GM19328 (cell line): Measurements from ENCODE around the gene SLC2A13.
A peak's percentile ranks its signal among the peaks of the same experiment; 100 is the strongest.

Source experiments
- ATAC-seq: cut with Tn5 transposase; IDR thresholded peaks from one replicate; pipeline ENCODE4 v1.9.1; 2021; ENCODE audit warnings: mild to moderate bottlenecking, moderate library complexity; ENCODE audit not compliant: unreplicated experiment

Gene SLC2A13

GRCh38 chr12:40105515-40106201, at the start of gene SLC2A13:
Gene SLC2A13, minus strand, starts transcription at chr12:40106081. Its CDS starts 273 bp downstream, at chr12:40105808.
- peak; percentile 78 for ATAC-seq

DNA sequence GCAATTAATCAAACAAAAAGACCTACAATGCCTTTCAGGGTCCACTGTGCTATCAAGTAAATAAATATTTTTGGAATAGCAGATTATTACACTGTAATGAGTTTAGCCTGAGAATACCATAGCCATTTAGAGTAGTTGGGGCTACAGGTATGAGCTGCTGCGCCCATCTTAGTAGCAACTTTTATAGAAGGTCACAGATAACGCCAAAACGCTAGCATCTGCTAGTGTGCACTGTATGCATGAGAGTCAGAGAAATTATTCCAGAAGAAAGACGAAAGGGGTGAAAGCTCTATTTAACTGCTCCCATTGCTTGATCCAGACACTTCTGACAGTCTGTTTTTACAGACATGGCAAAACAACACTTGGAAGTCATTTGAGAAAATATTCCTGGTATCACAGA, 48.5 kb upstream of the SLC2A13 start:
- no peak for ATAC-seq

DNA sequence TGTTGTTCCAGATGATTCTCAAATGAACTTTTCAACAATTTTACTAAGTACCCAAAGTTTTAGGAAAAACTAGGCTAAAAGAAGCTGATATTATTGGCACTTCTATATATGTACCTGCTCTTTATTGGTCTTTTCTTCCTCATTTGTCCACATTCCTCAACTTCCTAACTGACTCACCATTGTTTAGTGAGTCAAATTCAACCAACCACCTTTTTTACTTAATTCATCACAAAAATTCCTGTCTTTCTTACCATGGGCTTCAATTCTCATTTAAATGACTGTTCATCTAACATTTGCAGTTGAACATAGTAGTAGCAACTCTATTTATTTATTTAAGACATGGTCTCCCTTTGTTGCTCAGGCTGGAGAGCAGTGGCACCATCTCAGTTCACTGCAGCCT, 47.6 kb upstream of the SLC2A13 start:
- ATAC-seq: no peak

GRCh38 chr12:40152783-40153383, 47.0 kb upstream of the SLC2A13 start:
- ATAC-seq: no peak

DNA sequence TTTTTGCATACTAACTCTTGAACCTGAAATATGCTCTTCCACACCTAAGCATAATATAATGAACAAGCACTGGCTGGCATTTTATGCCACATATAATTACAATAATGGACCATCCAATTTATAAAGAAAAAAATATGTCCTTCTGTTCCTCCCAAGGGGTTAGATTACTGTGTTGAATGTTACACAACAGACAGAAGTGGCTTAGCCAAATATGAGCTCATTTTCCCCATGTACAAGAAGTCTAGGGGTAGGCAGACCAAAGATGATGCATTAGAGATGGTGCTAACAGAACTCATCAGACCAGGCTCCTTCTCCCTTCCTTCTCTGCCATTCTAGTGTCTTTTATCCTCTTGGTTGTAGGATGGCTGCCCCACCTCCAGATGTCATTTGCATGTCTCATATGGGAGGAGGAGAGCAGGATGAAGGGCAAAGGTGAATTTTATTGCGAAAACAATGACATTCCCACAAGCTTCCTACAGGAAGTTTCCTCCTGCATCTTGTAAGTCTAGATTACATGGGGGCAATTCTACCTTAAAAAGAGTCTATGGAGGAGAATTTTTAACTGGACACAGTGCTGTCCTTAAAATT, 43.9 kb upstream of the SLC2A13 start:
- ATAC-seq: no peak

DNA sequence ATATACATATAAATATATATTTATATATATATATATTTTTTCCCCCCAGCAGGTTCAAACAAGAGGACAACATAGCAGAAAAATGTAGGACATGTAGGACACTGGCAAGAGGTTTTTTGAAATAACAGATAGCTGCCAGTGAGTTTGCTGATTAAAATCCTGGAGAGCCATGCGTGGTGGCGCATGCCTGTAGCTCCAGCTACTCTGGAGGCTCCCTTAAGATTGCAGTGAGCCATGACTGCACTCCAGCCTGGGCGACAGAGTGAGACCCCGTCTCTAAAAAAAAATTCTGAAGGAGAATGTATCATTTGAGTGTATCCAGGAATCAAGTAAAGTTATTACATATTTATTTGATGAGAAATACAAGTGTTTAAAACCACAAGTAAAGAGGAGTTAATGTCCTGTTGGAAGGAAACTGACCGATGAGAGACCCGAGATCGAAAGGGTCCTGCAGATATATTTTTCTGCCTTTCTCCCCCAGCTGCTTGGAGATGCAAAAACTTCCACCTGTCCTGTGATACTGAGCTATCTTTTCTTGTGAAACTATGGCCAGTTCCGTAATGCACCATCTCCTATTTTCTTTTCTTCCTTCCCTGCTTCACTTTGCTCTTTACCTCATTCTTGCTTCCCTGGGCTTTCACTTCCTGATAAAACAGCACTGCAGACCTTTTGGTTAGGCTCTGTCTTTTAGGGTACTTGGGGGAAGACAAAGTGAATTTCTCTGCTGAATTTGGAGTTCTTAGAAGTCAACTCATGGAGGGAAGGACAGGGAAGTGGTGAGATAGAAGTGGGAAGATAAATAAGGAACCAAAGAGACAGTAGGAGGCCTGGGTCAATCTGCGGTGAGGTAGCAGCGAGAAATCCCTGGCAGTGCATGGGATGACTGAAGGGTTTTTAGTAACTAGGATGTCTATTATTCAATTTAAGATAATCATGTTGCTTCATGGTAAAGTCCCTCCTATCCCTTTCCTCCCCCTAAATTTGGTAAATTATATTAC, 41.2 kb upstream of the SLC2A13 start:
- ATAC-seq: no peak

DNA sequence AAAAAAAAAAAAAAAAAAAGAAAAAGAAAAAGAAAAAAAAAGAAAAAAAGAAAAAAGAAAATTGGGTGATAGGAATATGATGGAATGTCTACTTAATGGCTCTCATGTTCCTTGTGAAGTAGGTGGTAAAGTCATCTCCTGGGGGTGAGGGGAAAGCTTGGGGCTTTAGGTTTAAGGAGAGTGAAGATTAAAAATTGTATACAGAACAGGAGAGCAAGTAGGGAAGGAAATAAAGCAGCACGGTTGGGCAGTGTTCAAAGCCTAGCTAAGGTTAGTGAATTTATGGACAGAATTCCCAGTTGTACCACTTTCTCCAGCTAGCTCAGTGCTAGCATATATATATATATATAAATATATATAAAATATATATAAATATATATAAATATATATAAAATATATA, 40.0 kb upstream of the SLC2A13 start:
- ATAC-seq: no peak

DNA sequence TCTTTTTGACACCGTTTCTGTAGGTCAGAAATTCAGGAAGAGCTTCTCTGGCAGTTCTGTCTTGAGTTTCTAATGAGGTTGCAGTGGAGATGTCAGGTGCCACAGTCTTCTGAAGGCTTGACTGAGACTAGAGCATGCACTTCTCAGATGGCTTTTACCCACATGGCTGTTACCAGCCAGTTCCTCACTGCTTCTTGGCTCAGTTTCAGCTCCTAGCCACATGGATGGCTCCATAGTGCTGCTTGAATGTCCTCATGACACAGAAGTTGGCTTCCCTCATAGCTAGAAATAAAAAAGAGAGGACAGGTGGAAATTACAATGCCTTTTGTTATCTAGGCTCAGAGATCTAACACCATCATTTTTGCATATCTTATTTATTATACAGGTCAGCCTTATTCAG, 38.1 kb upstream of the SLC2A13 start:
- ATAC-seq: no peak

DNA sequence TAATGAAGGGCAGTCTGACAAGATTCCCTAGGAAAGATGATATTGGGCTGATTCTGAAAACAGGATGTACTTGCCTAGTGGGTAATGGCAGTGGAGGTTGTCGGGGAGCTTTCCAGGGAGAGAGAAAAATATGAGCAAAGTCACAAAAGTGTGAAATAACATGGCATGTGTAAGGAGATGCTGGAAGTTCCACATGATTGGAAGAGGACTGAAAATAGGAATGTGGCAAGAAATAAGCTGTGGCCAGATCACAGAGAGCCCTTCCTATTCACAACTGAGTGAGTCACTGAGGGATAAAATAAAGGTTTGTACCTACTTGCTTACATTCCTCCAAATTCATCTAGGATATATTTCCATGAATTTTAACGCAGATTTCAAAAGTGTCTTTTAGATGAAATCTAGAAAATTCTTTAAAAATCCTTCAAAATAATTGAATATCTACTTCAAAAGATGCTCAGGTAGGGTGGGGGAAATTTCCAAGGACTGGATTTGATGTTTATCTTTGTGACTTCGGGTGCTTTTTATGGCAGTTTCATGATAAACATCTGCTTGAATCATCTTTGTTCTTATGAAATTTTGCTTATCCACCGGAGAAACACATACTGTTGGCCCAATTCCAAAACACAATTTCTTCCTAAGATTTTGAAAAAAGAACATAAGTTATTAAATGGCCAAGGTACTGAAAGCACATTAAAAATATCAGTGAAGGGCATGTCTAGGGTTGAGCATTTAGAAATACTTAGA, 36.3 kb upstream of the SLC2A13 start:
- no peak for ATAC-seq

DNA sequence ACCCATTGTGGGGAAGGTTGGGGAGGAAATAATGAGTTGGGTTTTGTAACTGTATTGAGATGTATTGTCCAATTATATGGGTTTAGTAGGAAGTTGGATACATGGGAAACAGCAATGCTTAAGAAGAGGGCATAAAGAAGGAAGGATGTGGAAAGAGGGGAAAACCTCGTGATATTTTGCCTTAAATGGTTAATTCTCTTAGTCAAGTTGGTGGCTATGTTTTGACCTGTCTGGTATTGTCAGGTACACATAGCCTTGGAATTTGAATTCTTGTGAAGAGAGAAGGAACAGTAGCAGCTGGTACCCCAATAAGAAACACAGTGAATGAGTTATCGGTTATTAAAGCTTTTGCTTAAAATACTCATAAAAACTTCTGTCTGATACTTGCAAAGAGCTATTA, 32.6 kb upstream of the SLC2A13 start:
- ATAC-seq: no peak

DNA sequence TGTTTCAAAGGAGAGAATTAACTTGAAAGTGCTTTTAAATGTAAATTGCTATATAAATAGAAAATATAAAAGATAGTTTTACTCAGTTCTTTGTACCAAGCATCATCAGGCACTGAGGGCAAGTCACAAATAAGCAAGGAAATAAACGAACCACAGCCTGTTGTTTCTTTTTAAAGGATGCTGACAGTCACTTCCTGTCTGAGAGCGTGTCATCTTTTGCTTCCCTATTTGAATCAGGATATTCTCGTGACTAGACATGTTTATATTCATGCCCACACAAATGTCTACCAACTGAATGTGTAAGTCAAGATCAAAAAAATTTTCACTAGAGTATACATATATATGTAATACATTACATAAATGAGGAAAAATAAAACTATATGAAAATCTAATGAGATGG, 31.4 kb upstream of the SLC2A13 start:
- peak; percentile 73 for ATAC-seq

- no peak for ATAC-seq
These were observed 21.5 kb upstream of the SLC2A13 start for GRCh38 chr12:40127408-40127807.

GRCh38 chr12:40123496-40123895, 17.6 kb upstream of the SLC2A13 start:
- no peak for ATAC-seq

DNA sequence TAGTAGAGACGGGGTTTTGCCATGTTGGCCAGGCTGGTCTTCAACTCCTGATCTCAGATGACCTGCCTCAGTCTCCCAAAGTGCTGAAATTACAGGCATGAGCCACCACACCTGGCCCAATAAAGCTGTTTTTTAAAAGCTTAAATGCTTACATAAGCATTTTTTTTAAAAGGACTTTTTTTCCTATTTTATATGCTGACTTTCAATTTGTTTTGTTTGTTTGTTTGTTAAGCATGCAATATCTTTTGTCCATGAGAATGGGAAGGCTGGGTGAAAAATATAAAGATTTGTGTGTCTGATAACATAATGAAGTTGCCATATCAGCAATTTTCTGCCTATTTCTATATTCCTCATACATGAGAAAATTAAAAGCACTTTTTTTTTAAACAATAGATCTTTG, 17.0 kb upstream of the SLC2A13 start:
- no peak for ATAC-seq

GRCh38 chr12:40117818-40118217, 11.9 kb upstream of the SLC2A13 start:
- peak; percentile 88 for ATAC-seq

GRCh38 chr12:40110586-40110985, 4.7 kb upstream of the SLC2A13 start:
- no peak for ATAC-seq

DNA sequence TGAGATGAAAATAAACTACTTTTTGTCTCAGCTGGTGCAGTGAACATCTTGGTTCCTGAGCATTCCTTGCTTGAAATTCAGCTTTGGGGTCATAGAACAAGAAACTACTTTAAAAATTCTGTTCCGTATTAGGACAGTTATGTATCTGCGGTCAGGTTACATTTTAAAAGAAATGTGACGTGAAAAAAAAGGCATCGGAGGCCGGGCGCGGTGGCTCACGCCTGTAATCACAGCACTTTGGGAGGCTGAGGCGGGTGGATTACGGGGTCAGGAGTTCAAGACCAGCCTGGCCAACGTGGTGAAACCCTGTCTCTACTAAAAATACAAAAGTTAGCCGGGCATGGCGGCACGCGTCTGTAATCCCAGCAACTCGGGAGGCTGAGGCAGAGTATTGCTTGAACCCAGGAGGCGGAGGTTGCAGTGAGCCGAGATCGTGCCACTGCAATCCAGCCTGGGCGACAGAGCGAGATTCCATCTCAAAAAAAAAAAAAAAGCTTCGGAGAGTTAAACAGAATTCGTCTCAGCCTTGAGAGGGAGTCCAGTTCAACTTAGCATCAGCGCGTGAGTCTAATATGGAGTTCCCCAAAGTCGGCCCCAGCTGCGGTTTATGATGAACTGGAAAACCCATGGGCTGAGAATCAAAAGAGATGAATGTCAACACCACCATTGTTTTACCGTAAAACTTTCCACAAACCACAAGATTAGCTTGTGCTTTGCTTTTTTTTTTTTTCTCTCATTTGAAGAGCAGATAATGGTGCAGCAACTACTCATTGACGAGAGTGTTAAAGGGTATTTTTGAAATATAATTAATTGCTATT, 2.1 kb upstream of the SLC2A13 start:
- no peak for ATAC-seq

- no peak for ATAC-seq
These were observed 1.4 kb upstream of the SLC2A13 start for GRCh38 chr12:40107098-40107802.

DNA sequence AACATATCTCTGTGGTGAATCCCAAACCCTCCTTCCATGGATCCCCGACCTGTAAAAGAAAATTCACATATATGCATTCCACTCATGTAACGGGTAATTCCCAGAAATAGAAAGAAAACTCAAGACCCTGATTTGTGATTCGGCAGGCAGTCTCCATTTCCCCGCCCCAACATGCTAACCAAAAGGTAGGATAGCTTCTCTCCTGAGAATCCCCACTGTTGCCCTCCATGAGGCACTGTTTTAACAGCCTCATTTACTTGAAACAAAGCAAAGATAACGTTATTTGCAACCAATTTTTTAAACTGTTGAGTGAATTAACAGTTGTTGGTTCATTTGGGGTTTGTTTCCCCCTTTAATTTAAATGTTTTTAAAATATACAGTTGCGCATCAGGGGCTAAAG, 774 bp upstream of the SLC2A13 start:
- no peak for ATAC-seq
